Left ventricle myocardium inferior (tissue), 1 donor: ENCODE measurements around the gene SFN. TPM values are rescaled to one million over a fixed set of nuclear protein-coding genes. Genes with fewer than 3 reads are reported as not detected.
"Not testable (repeated sequence)": the region's sequence is repeated elsewhere in the genome, so short reads cannot be mapped to it uniquely, and the experiment has no call there.

ENCODE experiments used
- DNase-seq: peaks from one replicate; pipeline ENCODE4 v3.0.0-alpha.2; 2020
- H3K27ac ChIP-seq: fragments of 200-600 bp; replicated peaks from 2 replicates; pipeline ENCODE4 v1.8.0; 2021
- H3K27me3 ChIP-seq: fragments of 200-600 bp; 2 replicates; pipeline ENCODE4 v1.8.0; 2021; ENCODE audit warnings: low read depth
- H3K36me3 ChIP-seq: fragments of 200-600 bp; 2 replicates; pipeline ENCODE4 v1.8.0; 2021
- H3K4me1 ChIP-seq: fragments of 200-600 bp; 2 replicates; pipeline ENCODE4 v1.8.0; 2021
- H3K4me3 ChIP-seq: fragments of 200-600 bp; 2 replicates; pipeline ENCODE4 v1.8.0; 2021; ENCODE audit warnings: mild to moderate bottlenecking, moderate library complexity
- H3K9me3 ChIP-seq: fragments of 200-600 bp; replicated peaks from 2 replicates; pipeline ENCODE4 v1.8.0; 2021
- intact Hi-C: fragments of 100-400 bp; cut with micrococcal nuclease; formaldehyde crosslinking; loops from one replicate; pipeline ENCODE4 v1.11.0; 2022
- total RNA-seq: library from RNA; stranded (reverse); fragmentation: NEBNext Ultra II Directional; extraction: Animal tissue kit (Norgen Biotek cat#: 25700); gene quantifications from one replicate; pipeline ENCODE4 v1.2.1, GENCODE V29; 2021
- TF ChIP-seq, protein P1 (sequence below): fragments of 200-600 bp; IDR thresholded peaks from 2 replicates; pipeline ENCODE4 v1.8.0; 2021; ENCODE audit warnings: antibody characterized with exemption, mild to moderate bottlenecking, borderline replicate concordance
- donor health status: DM: no; HTN: yes; CAD: no; lungs with severe emphysema.

Gene SFN
- total RNA-seq, 1 donor from 2014 or later: 0.16 TPM

DNA sequence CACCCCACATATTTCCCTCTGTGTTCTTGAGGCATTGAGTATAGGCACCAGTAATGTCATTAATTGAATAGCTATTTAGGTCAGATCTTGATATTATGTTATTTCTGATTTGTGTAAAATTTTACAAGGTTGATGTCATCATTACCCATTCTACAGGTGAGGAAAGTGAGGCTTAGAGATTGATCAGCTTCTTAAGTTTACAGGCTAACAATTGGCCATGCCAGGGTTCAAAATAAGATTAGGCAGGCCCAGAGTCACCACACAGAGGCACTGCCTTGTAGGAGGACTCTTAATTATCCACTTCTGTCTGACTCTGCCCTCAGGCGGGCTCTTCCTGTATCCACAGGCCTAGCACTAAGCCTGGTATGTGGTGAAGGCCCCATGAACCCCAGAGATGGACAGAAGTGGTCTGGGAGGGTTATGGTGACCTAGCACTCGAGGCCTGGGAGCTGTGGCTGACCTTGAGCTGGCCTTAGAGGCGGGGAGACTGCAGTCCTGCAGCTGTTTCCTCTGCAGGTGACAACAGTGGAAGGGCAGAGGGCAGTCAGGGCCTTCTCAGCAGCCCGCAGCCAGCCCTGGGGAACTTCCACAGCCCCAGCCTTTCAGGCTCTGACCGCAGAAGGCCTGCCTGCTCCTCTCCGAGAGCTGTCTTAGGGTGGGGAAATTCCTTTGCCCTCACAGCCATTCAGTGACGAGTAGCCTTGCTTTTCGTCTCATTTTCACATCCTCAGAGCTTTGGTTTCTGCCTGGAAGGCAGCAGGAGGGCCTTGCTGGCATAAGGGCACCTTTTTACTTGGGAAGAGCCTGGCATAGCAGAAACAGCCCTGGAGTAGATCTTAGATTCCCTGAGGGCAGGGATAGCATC is 24.2 kb upstream of the SFN start:
- TF ChIP-seq, protein P1, sequence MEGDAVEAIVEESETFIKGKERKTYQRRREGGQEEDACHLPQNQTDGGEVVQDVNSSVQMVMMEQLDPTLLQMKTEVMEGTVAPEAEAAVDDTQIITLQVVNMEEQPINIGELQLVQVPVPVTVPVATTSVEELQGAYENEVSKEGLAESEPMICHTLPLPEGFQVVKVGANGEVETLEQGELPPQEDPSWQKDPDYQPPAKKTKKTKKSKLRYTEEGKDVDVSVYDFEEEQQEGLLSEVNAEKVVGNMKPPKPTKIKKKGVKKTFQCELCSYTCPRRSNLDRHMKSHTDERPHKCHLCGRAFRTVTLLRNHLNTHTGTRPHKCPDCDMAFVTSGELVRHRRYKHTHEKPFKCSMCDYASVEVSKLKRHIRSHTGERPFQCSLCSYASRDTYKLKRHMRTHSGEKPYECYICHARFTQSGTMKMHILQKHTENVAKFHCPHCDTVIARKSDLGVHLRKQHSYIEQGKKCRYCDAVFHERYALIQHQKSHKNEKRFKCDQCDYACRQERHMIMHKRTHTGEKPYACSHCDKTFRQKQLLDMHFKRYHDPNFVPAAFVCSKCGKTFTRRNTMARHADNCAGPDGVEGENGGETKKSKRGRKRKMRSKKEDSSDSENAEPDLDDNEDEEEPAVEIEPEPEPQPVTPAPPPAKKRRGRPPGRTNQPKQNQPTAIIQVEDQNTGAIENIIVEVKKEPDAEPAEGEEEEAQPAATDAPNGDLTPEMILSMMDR: no peak
- intact Hi-C loops: no loop called here
- peak overlapping the region; percentile 33 for H3K27ac ChIP-seq
- H3K4me3 ChIP-seq: no peak overlapping the region
- H3K9me3 ChIP-seq: no peaks in the 10 kb centered on the region
- peaks cover 7% of the 10 kb centered on the region for H3K4me1 ChIP-seq
- H3K36me3 ChIP-seq: peaks cover 90% of the 10 kb centered on the region
- no peaks in the 10 kb centered on the region for H3K27me3 ChIP-seq
- no peak for DNase-seq

DNA sequence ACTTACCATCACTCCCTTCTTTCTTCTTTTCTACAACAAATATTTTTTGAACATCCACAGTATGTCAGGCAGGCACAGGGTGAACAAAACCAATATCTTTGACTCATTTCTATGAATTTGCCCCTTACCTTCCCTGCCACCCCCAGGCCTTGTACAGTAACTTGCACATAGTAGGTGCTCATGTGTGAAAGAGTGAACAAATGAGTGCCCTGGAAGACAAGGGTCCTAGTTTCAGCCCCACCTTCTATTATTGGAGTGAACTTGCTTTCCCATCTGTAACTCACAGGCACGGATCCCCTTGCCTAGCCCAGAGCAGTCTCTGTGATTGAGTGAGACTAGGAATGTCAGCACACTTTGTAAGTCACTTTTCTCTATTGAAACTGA is 23.6 kb upstream of the SFN start:
- TF ChIP-seq, protein P1: no peak
- H3K36me3 ChIP-seq: peaks cover 87% of the 10 kb centered on the region

DNA sequence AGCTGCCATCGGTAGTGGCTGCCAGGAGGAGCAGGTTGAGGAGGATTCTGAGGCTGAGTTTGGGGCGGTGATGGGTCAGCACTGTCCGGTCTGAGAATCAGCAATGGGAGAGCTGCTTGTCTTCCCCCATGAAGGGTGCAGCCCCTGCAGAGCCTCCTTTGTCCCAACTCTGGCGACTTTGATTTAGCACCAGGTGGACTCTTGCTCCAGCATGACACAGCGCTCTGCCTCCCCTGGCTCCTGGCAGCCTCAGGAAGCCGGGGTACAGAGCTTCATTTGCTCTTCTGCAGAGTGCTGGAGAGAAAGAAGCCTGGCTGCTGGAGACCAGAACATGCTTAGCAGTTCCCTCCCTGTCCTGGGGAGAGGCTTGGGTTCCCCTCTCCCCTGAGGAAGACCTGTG is 23.2 kb upstream of the SFN start:
- H3K9me3 ChIP-seq: no peaks in the 10 kb centered on the region
- H3K36me3 ChIP-seq: peaks cover 82% of the 10 kb centered on the region
- DNase-seq: no peak
- H3K27ac ChIP-seq: no peak overlapping the region
- intact Hi-C loops: no loop called here
- peaks cover 7% of the 10 kb centered on the region for H3K4me1 ChIP-seq
- H3K4me3 ChIP-seq: no peak overlapping the region
- H3K27me3 ChIP-seq: no peaks in the 10 kb centered on the region
- TF ChIP-seq, protein P1: no peak

More for the DNA sequence above, 23.6 kb upstream of the SFN start:
- Histone ChIP-seq H3K4me1 (peaks cover 7% of the 10 kb centered on the region), H3K27ac (no peak overlapping the region), H3K9me3 (no peaks in the 10 kb centered on the region), H3K4me3 (no peak overlapping the region), H3K27me3 (no peaks in the 10 kb centered on the region)
- DNase-seq: no peak
- intact Hi-C loops: no loop called here

DNA sequence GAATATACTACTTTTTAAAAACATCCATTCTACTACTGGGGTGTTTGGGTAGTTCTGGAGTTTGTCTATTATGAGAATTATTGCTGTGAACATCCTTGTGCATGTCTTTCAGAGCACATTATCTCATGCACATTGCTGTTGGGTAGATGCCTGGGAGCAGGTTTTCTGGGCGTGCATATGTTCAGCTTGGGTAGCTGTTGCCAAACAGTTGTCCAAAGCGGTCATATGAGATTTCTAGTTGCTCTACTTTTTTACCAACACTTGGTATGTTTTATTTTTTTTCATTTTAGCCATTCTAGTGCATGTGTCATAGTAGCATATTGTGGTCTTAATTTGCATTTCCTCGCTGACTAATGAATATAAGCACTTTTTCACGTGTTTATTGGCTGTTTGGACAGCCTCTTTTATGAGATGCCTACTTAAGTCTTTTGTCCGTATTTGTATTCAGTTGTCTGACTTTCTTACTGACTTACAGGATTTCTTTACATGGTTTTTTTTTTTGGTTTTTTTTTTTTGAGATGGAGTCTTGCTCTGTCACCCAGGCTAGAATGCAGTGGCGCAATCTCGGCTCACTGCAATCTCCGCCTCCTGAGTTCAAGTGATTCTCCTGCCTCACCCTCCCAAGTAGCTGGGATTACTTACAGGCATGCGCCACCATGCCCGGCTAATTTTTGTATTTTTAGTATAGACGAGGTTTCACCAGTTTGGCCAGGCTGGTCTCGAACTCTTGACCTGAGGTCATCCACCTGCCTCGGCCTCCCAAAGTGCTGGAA is 18.3 kb upstream of the SFN start:
- DNase-seq: no peak
- TF ChIP-seq, protein P1: no peak
- H3K27me3 ChIP-seq: no peaks in the 10 kb centered on the region
- intact Hi-C loops: no loop called here
- H3K4me1 ChIP-seq: no peaks in the 10 kb centered on the region
- H3K4me3 ChIP-seq: no peak overlapping the region
- H3K9me3 ChIP-seq: no peaks in the 10 kb centered on the region
- H3K36me3 ChIP-seq: peaks cover 73% of the 10 kb centered on the region
- no peak overlapping the region for H3K27ac ChIP-seq

DNA sequence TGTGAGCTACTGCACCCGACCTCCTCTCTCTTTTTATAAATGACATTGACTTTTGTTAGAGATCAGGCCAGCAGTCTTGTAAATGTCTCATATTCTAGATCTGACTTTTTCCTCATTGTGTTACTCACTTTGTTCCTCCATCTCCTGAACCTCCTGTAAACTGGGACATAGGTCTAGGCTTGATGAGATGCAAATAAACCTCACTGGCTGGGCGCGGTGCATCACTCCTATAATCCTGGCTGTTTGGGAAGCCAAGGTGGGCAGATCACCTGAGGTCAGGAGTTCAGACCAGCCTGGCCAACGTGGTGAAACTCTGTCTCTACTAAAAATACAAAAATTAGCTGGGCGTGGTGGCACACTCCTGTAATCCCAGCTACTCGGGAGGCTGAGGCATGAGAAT is 15.1 kb upstream of the SFN start:
- intact Hi-C loops: not testable (repeated sequence)

DNA sequence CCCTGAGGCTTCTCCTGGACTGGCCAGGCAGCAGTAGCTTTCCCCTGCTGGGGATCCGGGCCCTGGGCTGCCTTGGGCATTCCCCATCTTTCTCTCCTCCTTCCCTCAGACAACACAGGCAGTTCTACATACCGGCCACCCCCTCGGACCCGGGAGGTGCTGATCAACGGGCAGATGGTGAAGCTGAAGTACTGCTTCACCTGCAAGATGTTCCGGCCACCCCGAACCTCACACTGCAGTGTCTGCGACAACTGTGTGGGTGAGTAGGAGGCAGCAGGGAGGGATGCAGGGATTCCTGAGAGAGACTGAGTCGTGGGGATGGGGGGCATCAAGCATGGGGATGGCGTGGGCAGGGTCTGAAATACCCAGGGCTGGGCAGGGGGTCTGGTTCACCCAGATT is 14.4 kb upstream of the SFN start:
- H3K4me3 ChIP-seq: no peak overlapping the region
- no peak overlapping the region for H3K27ac ChIP-seq
- no peak for DNase-seq
- H3K36me3 ChIP-seq: peaks cover 73% of the 10 kb centered on the region
- peaks cover 6% of the 10 kb centered on the region for H3K4me1 ChIP-seq
- H3K27me3 ChIP-seq: no peaks in the 10 kb centered on the region
- H3K9me3 ChIP-seq: no peaks in the 10 kb centered on the region
- TF ChIP-seq, protein P1: no peak
- intact Hi-C loops: no loop called here

More for the DNA sequence above, 15.1 kb upstream of the SFN start:
- not testable (repeated sequence) for H3K27me3 ChIP-seq, H3K9me3 ChIP-seq, H3K4me3 ChIP-seq, H3K4me1 ChIP-seq, DNase-seq, H3K27ac ChIP-seq
- H3K36me3 ChIP-seq: peaks cover 73% of the 10 kb centered on the region
